HCT116 (cell line): Measurements from ENCODE around the gene USP7. TPM values are rescaled to one million over a fixed set of nuclear protein-coding genes. Genes with fewer than 3 reads are reported as not detected.
"Not testable (repeated sequence)": the region's sequence is repeated elsewhere in the genome, so short reads cannot be mapped to it uniquely, and the experiment has no call there.

Experiments
- ATAC-seq: fragments of 200-7000 bp; cut with Tn5 transposase; 2 replicates; pipeline ENCODE4 v1.9.1; 2020; ENCODE audit warnings: mild to moderate bottlenecking, moderate library complexity
- BruUV-seq: library from RNA; stranded (reverse); fragments of 400-500 nt; replicated peaks from 2 replicates; lab custom pipeline; 2021; lab: Mats Ljungman, UMichigan
- CTCF ChIA-PET: fragments of 300-600 bp; sonication (Branson Sonifier 250); formaldehyde crosslinking; loops from one replicate; lab custom pipeline; 2021; ENCODE audit warnings: antibody characterized with exemption; lab: Charles Lee
- POLR2A ChIA-PET: fragments of 300-600, 350-600 bp; sonication (Branson Sonifier 250); formaldehyde crosslinking; loops from one replicate; lab custom pipeline; 2021; ENCODE audit warnings: antibody characterized with exemption; lab: Charles Lee
- RAD21 ChIA-PET, 2 experiments: fragments of 300-600 bp; sonication (Branson Sonifier 250); formaldehyde crosslinking; loops; one replicate each; lab custom pipeline; 2023; ENCODE audit warnings: low total read pairs in 2 of 2; ENCODE audit not compliant: uncharacterized antibody in 2 of 2, unreplicated experiment in 2 of 2, low non-redundant PET in 1 of 2; lab: Charles Lee
- DNase-seq: peaks from one replicate; pipeline ENCODE4 v3.0.0-alpha.2; 2010; ENCODE audit warnings: low read depth, low spot score
- H2AFZ ChIP-seq: fragments of 200-600 bp; shearing (Covaris generic), sonication (generic); 2 replicates; pipeline ENCODE4 v1.6.1; 2017; ENCODE audit warnings: low read depth, mixed run types, mixed read lengths, antibody characterized with exemption, low read length; ENCODE audit not compliant: poor library complexity, severe bottlenecking
- H3K27ac ChIP-seq: 2 replicates; pipeline ENCODE4 v1.5.1; 2012; ENCODE audit warnings: low read depth, low read length
- H3K27me3 ChIP-seq: fragments of 200-600 bp; sonication (generic); 2 replicates; pipeline ENCODE4 v1.6.1; 2016; ENCODE audit warnings: mixed run types, low read length, mixed read lengths; ENCODE audit not compliant: insufficient read depth
- H3K36me3 ChIP-seq, 2 experiments: fragments of 200-500 bp in 1 of 2; fragments of 200-600 bp in 1 of 2; sonication (Bioruptor generic) in 1 of 2; sonication (generic) in 1 of 2; 2 replicates each; pipeline versions ENCODE4 v1.5.1 to v1.6.1; 2014 to 2016; ENCODE audit warnings: low read length in 2 of 2, inconsistent platforms in 1 of 2, mixed read lengths in 1 of 2, mixed run types in 1 of 2; ENCODE audit not compliant: insufficient read depth in 2 of 2, control insufficient read depth in 1 of 2
- H3K4me1 ChIP-seq, 2 experiments: fragments of 200-600 bp in 1 of 2; sonication (generic) in 1 of 2; 2 replicates each; pipeline versions ENCODE4 v1.5.1 to v1.6.1; 2012 to 2017; ENCODE audit warnings: low read length in 2 of 2, inconsistent platforms in 1 of 2, mild to moderate bottlenecking in 1 of 2, mixed read lengths in 1 of 2, mixed run types in 1 of 2, moderate library complexity in 1 of 2; ENCODE audit not compliant: insufficient read depth in 2 of 2, control insufficient read depth in 1 of 2
- H3K4me2 ChIP-seq: fragments of 200-600 bp; sonication (generic); 2 replicates; pipeline ENCODE4 v1.6.1; 2017; ENCODE audit warnings: mixed run types, low read length, mixed read lengths
- H3K4me3 ChIP-seq, 2 experiments: fragments of 200-600 bp in 1 of 2; sonication (generic) in 1 of 2; replicated peaks in 1 of 2; 2 replicates each; pipeline ENCODE4 v1.5.1; 2011 to 2016; ENCODE audit warnings: low read length in 2 of 2, control low read depth in 1 of 2, low read depth in 1 of 2, mild to moderate bottlenecking in 1 of 2, mixed read lengths in 1 of 2, mixed run types in 1 of 2
- H3K79me2 ChIP-seq: fragments of 200-600 bp; sonication (generic); 2 replicates; pipeline ENCODE4 v1.6.1; 2017; ENCODE audit warnings: mild to moderate bottlenecking, mixed run types, low read length, moderate library complexity, mixed read lengths; ENCODE audit not compliant: insufficient read depth
- H3K9ac ChIP-seq: fragments of 200-600 bp; sonication (generic); 2 replicates; pipeline ENCODE4 v1.6.1; 2016; ENCODE audit warnings: low read length, mixed read lengths
- H3K9me2 ChIP-seq: fragments of 200-600 bp; sonication (generic), shearing (Covaris generic); 2 replicates; pipeline ENCODE4 v1.6.1; 2017; ENCODE audit warnings: mixed run types, mild to moderate bottlenecking, moderate library complexity; ENCODE audit not compliant: insufficient read depth
- H3K9me3 ChIP-seq, 2 experiments: fragments of 200-500 bp in 1 of 2; fragments of 200-600 bp in 1 of 2; sonication (Bioruptor generic) in 1 of 2; sonication (generic) in 1 of 2; 2 replicates each; pipeline ENCODE4 v1.6.1; 2014 to 2017; ENCODE audit warnings: low read length in 2 of 2, mixed read lengths in 2 of 2, inconsistent platforms in 1 of 2, low read depth in 1 of 2, mild to moderate bottlenecking in 1 of 2, mixed run types in 1 of 2, moderate library complexity in 1 of 2; ENCODE audit not compliant: control insufficient read depth in 1 of 2, insufficient read depth in 1 of 2
- H4K20me1 ChIP-seq: fragments of 200-600 bp; sonication (generic), shearing (Covaris generic); 2 replicates; pipeline ENCODE4 v1.6.1; 2017; ENCODE audit warnings: mixed run types, mild to moderate bottlenecking, moderate library complexity; ENCODE audit not compliant: insufficient read depth
- intact Hi-C: fragments of 100-400 bp; cut with micrococcal nuclease; formaldehyde crosslinking; loops from 2 replicates; pipeline ENCODE4 v1.10.0; 2022
- total RNA-seq: library from RNA; stranded (reverse); gene quantifications from one replicate; pipeline ENCODE4 v1.2.1, GENCODE V29; 2021; ENCODE audit not compliant: unreplicated experiment

USP7 gene
- total RNA-seq, 1 experiment from 2014 or later: 154 TPM

DNA sequence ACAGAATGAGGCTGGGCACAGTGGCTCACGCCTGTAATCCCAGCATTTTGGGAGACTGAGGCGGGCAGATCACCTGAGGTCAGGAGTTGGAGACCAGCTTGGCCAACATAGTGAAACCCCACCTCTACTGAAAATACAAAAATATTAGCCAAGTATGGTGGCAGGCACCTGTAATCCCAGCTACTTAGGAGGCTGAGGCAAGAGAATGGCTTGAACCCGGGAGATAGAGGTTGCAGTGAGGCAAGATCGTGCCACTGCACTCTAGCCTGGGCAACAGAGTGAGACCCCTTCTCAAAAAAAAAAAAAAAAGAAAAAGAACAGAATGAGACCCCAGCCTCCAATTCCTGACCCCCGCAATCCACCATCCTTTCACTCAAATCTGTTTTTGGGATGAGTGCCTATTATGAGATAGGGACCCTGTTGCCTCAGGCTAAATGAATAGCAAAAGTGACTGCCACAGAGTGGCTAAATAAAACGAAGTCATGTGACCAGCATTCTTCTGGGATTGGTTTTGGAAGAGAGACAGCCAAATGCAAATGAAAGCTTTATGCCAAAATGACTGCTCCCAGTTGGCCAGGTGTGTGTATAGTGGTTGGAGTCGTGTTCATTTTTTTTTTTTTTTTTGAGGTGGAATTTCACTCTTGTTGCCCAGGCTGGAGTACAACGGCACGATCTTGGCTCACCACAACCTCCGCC, 5.6 kb upstream of the USP7 start:
- DNase-seq, H3K27ac ChIP-seq, BruUV-seq, H3K36me3 ChIP-seq, ATAC-seq, RAD21 ChIA-PET, POLR2A ChIA-PET, H2AFZ ChIP-seq, H4K20me1 ChIP-seq, H3K4me3 ChIP-seq, CTCF ChIA-PET, H3K27me3 ChIP-seq, intact Hi-C loops, H3K9ac ChIP-seq, H3K9me3 ChIP-seq, H3K4me2 ChIP-seq, H3K79me2 ChIP-seq, H3K9me2 ChIP-seq: not testable (repeated sequence)
- H3K4me1 ChIP-seq: peaks cover 0 to 24% of the 10 kb centered on the region in 2 experiments; a peak in 2 of 4 replicates

- CTCF ChIA-PET: interaction anchor here (2.1 kb wide), 1 partner anchor 41 kb away, joined by 6 read pairs; no protein-coding TSS in a partner anchor
- H3K27ac ChIP-seq, H3K4me2 ChIP-seq, H4K20me1 ChIP-seq, H3K4me3 ChIP-seq, DNase-seq, H3K79me2 ChIP-seq, BruUV-seq, intact Hi-C loops, ATAC-seq, H3K9me2 ChIP-seq, H2AFZ ChIP-seq, H3K9ac ChIP-seq, H3K36me3 ChIP-seq, H3K9me3 ChIP-seq, POLR2A ChIA-PET, RAD21 ChIA-PET, H3K27me3 ChIP-seq: not testable (repeated sequence)
- peaks cover 0 to 27% of the 10 kb centered on the region in 2 experiments; a peak in 2 of 4 replicates for H3K4me1 ChIP-seq
These were observed 4.3 kb upstream of the USP7 start for GRCh38 chr16:8968054-8968453.
